TTC549 (cell line): ENCODE results near the gene TAOK2.

Experiments used
- FAIRE-seq: peaks from 2 replicates; lab custom pipeline; 2012; peaks lifted over from hg19 to GRCh38; lab: Jason Lieb, UNC

TAOK2 gene

DNA sequence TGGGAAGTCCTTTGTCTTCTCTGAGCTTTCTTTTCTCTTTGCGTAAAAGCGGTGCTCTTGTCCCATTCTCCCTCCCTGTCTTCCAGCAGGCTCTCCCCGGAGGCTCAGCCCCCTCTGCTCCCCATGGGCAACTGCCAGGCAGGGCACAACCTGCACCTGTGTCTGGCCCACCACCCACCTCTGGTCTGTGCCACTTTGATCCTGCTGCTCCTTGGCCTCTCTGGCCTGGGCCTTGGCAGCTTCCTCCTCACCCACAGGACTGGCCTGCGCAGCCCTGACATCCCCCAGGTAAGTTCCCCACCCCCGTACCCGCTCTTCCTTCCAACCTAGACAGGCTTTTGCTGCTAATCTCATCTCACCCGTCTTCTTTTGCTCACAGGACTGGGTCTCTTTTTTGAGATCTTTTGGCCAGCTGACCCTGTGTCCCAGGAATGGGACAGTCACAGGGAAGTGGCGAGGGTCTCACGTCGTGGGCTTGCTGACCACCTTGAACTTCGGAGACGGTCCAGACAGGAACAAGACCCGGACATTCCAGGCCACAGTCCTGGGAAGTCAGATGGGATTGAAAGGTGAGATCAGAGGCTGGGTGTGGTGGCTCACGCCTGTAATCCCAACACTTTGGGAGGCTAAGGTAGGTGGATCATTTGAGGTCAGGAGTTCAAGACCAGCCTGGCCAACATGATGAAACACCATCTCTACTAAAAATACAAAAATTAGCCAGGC lies 10.5 kb upstream of the TAOK2 start:
- FAIRE-seq = no peak

DNA sequence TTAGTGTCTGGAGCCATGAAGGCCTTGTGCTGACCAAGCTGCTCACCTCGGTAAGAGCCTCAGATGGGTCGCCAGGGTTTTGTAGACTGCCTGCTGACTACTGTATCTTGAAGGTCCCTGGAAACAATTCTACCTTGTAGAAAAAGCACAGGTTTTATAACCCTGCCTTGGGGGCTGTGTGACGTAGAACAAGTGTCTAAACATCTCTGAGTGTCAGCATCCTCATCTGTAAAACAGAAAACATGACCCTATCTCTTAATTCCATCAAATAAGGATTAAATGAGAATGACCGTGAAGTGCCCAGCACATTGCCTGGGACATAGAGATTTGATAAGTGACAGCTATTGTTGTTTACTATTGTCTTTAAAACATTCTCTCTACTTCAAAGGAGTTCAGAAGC lies 5.5 kb upstream of the TAOK2 start:
- FAIRE-seq = no peak

DNA sequence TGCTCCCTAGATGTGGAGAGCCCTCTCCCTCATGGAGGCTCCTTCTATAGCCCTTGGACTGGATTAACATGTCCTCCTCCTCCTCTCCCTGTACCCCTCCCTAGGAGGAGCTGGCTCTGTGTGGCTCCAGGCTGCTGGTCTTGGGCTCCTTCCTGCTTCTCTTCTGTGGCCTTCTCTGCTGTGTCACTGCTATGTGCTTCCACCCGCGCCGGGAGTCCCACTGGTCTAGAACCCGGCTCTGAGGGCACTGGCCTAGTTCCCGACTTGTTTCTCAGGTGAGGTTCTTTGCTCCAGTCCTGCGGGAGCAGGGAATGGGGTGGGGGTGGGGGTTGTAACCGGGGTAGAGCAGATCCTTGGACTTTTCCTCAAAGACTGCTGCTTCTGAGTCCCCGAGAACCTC lies 2.4 kb upstream of the TAOK2 start:
- no peak for FAIRE-seq

DNA sequence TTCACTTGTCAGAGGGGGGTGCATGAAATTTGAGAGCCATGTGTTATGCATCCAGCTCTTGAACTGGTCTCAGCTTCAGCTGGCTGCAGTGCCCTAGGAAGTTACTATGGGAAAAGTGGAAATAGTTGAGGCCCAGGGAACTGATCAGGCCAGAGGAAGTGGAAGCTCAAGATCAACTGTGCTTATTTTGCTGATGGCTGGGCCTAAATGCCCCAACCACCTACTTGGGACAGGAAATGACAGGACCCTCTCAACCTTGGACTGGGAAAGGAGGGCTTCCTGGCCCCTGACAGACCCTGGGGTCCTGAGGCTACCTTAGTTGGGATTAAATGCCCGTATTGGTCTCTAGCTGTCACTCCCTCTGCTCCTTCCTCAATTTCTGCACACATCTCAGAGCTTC lies 1.2 kb upstream of the TAOK2 start:
- FAIRE-seq = no peak

DNA sequence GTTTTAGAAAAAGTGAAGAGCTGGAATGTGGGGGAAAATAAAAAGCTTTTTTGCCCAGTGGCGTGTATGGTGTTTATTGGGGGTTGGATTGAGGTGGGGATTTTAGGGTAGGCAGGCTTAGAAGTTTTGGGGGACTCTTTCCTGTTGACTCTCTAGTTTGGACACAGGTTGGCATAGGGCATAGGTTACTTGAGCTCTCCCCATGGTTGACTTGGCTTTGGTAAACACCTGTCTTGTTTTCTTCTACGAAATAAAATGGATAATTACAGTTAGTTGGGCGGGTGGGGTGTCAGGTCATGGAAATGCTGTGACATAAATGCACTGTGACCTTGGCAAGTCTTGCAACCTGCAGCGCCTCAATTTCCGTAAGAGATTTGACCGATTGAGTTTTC lies 680 bp upstream of the TAOK2 start:
- no peak for FAIRE-seq

DNA sequence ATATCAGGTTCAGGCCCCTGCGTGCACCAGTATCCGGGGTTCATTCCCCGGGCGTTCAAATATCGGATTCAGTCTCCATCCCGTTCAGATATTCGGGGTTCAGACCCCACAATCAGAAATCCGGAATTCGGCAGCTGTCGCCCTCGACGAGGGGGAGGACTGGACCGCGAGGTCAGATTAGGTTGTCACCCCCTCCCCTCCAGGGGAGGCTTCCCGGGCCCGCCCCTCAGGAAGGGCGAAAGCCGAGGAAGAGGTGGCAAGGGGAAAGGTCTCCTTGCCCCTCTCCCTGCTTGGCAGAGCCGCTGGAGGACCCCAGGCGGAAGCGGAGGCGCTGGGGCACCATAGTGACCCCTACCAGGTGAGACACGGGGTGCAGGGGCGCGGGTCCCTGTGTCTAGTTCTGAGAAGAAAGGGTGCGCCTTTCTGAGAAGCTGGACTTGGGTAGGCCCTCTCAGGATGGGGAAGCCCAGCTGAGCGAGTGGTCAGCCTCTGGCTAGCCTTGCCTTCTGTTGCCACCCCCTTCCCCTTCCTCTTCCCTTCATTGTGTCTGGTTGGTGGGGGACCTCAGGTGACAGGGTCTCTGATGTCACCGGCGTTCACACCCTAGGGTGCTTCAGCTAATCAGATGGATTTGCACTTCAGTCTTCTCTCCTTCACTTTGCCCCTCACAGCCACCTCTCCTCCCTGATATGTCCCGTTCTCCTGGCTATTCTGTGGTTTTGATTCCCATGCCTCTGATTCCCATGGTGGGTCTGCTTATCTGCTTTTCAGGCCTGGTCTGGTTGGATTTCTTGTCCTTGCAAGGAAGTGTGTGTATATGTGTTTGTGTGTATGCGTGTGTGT lies 844 bp downstream of the TAOK2 start:
- no peak for FAIRE-seq

DNA sequence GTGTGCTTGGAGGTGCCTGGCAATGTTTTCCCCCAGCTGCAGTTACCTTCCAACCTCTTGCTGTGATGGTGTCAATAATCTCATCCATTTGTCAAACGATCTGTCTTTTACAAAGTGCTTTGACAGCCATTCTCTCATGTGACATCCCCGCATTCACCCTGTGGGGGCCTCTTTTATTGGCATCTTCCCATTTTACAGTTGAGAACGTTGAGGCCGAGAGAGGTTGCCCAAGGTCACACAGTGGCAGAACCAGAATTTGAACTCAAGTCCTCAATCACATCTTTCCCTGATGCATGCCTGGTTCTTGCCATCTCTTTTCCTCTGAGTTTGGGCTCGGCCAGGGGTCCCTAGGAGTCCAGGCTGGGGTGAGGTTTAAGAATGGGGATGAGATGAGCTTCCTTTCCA lies 1.5 kb downstream of the TAOK2 start:
- FAIRE-seq = no peak

DNA sequence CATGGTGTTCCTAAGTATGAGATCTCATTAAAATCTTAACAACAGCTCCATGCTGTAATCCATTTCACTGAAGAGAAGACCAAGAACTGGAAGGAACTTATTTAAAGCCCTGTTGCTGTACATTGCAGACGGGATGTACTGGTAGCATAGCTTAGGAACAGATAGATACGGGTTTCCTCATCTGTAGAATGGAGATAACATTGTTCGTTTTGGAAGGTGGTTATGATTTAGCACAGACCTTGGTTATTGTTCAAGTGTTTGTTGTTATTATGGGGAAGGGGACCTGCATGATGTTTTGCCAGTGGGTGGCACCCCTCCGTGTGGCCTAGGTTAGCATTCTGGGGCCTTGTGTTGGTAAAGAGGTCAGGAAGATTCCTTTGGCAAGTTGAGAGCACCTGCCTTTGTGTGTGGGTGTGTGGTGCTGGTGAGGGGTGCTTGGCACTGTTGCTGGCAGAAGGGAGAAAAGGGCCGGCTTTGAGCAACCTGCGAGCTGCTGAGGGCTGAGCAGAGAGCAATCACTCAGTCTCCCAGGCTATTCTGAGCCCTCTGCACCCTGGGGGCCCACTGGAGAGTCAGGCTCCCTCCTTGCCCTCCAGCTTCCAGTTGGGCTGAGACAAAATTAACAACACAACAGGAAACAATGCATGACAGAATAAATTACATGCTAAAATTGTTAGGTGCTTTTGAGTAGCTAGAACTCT lies 2.3 kb downstream of the TAOK2 start:
- no peak for FAIRE-seq

DNA sequence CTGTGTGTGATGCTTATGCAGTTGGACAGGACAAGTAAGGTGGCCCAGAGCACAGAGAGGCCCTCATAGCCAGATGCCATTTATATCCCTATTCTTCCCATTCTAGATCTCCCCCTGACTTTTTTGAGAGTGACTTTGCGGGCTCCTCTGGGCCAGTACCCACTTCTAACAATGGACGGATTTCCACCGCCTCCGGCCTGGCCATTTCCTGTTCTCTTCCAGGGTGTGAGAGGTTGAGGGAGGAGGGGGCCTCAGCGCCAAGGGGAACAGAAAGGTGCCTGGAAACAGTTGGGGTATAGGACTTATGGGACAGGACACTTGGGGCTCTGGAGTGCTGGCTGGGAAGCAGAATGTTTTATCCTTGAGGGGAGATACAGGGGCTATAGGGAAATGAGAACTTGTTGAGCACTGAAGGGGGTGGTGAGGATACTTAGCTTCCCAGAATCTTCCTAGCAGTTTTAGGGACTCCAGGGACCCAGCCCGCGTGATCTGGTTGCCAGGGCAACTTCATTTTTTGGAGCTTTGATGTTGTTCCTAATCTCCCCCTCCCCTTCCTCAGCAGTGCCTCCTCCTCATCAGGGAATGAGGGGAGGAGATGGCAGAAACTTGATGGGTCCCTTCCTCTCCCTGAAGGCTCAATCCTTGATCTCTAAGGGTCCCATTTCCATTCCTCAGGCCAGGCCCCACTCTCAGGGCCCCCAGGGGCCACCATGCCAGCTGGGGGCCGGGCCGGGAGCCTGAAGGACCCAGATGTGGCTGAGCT lies 3.6 kb downstream of the TAOK2 start:
- FAIRE-seq = no peak

DNA sequence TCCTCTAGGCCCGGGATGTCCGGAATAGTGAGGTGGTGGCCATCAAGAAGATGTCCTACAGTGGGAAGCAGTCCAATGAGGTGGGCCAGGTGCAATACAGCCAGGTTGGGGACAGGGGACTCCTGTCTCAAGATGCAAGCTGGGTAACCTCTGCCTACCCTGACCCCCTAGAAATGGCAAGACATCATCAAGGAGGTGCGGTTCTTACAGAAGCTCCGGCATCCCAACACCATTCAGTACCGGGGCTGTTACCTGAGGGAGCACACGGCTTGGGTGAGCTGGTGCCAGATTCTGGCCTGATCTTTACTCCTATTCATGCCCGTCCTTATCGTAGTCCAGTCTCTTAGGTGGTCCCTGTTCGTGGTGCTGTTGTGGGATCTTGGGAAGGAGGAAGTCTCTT lies 4.4 kb downstream of the TAOK2 start:
- FAIRE-seq = no peak

DNA sequence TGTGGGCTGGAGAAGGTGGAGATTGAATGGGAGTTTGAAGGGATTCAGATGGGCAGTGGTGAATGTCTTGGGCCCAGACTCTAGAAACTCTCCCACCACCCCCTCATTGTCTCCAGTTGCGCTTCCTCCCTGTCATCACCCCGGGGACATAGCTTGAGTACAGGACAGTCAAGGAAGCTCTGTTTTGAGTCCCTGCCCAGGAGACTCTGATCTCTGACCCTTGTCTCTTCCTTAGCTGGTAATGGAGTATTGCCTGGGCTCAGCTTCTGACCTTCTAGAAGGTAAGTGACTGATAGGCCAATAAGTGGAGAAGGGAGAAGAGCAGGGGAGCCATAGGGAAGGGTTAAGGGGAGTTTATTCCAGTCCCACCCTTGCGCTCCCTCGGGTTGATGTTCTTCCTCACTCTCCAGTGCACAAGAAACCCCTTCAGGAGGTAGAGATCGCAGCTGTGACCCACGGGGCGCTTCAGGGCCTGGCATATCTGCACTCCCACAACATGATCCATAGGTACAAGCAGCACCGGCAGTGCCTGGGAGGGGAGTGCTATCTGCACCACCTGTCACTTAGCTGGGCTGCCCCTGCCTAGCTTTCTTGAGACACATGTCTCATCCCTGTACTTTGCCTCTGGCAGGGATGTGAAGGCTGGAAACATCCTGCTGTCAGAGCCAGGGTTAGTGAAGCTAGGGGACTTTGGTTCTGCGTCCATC lies 5.0 kb downstream of the TAOK2 start:
- FAIRE-seq = no peak

DNA sequence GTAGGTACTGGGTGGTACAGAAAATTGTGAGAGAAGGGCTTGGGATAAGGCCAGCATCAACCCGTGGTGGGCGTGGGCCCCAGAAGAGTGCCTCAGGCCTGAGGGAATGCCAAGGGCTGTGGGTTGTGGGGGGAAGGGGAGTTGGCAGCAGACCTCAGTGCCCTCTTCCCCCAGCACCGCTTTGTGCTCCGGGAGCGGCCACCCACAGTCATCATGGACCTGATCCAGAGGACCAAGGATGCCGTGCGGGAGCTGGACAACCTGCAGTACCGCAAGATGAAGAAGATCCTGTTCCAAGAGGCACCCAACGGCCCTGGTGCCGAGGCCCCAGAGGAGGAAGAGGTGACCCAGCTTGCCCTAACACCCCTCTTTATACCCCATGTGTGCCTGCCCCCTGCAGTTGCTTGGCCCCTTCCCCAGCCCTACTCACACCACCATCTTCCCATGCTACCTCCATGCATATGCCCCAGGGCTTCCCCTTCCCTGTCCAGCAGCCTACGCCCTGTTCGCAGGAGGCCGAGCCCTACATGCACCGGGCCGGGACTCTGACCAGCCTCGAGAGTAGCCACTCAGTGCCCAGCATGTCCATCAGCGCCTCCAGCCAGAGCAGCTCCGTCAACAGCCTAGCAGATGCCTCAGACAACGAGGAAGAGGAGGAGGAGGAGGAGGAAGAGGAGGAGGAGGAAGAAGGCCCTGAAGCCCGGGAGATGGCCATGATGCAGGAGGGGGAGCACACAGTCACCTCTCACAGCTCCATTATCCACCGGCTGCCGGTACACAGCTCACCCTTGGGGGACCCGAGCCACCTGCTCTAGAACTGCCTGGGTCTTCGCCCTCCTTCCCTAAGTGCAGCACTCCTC lies 9.1 kb downstream of the TAOK2 start:
- no peak for FAIRE-seq

DNA sequence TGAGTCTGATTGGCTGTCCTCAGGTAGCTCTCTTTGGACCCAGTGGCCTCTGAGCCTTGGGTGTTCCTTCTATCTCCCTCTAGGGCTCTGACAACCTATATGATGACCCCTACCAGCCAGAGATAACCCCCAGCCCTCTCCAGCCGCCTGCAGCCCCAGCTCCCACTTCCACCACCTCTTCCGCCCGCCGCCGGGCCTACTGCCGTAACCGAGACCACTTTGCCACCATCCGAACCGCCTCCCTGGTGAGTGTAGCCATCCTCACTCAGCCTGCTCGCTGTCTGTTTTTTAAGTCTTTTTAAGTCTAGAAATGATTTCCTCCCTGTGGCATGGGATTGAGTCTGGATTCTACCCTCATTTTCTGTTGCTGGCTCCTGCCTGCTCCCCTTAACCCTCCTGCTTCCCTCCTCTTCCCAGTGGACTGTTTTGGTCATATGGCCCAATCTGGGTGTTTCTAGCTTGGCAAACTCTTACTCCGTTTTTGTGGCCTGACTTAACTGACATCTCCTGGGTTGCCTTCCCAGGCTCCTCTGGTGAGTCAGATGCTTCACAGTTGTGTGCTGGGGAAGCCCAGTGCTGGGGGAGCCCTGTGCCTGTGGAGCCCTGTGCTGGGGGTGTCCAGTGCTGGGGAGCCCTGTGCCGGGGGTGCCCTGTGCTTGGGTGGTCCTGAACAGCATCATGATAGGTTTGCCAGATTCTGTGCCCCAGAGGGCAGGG lies 9.9 kb downstream of the TAOK2 start:
- no peak for FAIRE-seq

DNA sequence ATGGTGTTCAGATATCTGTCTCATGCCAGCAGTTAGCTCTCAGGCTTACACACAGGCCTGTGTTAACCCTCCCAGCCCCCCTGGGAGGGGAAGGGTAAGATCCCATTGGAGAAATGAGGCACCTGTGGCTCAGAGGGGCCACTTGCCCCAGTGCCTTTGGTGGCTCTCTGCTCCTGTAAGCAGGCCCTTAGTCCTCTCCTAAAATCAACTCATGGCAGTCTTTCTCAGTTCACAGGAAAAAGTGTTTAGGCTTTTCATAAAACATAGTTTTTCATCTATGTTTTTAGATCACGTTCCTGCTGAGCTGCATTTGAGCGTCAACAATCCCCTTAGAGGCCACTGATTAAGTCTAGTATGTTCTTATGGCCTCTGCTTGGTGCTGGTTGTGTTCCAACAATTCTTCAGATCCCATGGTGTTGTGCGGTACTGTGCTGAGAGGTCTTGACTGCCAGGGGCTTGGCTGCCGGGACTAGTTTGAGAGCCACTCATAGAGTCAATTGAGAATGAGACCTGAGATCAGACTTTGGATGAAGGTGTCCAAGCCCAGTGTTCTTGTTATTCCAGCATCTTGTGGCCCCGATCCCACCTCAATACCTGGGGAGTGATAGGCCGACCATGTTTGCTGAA lies 10.6 kb downstream of the TAOK2 start:
- FAIRE-seq = no peak

DNA sequence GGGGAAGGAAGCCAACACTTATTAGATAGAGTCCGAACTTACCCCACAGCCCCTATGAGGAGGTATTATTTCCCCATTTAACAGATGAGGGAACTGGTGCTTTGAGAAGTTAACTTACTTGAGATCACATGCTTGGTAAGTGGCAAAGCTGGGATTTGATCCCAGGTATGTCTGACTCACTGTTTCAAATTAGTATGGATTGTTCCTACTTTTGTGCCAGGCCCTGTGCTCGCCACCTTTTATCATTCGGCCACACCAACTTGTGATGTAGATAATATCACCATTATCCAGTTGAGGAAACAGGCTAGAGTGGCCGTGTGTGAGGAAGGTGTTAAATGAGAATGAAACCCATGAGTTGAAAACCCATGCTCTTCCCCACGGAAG lies 11.1 kb downstream of the TAOK2 start:
- no peak for FAIRE-seq

DNA sequence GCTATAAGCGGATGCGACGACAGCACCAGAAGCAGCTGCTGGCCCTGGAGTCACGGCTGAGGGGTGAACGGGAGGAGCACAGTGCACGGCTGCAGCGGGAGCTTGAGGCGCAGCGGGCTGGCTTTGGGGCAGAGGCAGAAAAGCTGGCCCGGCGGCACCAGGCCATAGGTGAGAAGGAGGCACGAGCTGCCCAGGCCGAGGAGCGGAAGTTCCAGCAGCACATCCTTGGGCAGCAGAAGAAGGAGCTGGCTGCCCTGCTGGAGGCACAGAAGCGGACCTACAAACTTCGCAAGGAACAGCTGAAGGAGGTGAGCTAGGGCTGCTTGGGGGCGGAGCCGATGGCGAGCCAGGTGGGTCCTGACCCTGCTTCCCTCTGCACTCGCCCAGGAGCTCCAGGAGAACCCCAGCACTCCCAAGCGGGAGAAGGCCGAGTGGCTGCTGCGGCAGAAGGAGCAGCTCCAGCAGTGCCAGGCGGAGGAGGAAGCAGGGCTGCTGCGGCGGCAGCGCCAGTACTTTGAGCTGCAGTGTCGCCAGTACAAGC lies 11.7 kb downstream of the TAOK2 start:
- no peak for FAIRE-seq

DNA sequence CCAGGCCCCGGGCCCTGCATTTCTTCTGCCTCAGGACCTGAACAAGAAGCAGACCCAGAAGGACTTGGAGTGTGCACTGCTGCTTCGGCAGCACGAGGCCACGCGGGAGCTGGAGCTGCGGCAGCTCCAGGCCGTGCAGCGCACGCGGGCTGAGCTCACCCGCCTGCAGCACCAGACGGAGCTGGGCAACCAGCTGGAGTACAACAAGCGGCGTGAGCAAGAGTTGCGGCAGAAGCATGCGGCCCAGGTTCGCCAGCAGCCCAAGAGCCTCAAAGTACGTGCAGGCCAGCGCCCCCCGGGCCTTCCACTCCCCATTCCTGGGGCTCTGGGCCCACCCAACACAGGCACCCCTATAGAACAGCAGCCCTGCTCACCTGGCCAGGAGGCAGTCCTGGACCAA lies 12.6 kb downstream of the TAOK2 start:
- FAIRE-seq = no peak

DNA sequence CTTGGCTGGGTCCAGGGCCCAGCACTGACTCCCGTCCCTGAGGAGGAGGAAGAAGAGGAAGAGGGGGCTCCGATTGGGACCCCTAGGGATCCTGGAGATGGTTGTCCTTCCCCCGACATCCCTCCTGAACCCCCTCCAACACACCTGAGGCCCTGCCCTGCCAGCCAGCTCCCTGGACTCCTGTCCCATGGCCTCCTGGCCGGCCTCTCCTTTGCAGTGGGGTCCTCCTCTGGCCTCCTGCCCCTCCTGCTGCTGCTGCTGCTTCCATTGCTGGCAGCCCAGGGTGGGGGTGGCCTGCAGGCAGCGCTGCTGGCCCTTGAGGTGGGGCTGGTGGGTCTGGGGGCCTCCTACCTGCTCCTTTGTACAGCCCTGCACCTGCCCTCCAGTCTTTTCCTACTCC lies 13.3 kb downstream of the TAOK2 start:
- FAIRE-seq = no peak

DNA sequence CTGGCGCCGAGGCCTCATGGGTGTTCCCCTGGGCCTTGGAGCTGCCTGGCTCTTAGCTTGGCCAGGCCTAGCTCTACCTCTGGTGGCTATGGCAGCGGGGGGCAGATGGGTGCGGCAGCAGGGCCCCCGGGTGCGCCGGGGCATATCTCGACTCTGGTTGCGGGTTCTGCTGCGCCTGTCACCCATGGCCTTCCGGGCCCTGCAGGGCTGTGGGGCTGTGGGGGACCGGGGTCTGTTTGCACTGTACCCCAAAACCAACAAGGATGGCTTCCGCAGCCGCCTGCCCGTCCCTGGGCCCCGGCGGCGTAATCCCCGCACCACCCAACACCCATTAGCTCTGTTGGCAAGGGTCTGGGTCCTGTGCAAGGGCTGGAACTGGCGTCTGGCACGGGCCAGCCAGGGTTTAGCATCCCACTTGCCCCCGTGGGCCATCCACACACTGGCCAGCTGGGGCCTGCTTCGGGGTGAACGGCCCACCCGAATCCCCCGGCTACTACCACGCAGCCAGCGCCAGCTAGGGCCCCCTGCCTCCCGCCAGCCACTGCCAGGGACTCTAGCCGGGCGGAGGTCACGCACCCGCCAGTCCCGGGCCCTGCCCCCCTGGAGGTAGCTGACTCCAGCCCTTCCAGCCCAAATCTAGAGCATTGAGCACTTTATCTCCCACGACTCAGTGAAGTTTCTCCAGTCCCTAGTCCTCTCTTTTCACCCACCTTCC lies 13.9 kb downstream of the TAOK2 start:
- FAIRE-seq = no peak
